ENCODE data around the gene KCNAB1.

DNA sequence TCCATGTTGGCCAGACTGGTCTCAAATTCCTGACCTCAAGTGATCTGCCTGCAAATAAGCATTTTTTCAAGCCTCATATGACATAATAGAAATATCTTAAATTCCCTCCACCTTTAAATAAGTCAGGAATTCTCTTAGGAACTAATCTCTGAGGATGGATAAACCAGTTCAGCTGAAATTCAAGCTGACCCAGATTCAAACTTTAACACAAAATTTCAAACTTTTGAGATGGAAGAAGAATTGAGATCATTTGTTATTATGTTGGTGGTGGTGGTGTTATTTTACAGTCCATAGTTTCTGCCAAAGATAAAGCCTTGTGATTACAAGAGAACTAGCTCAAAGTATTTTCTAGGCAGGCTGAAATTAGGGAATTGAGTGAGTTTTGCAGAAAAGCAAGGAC lies 349.1 kb downstream of the KCNAB1 start:
- TF ChIP-seq EZH2phosphoT487 (IDR thresholded peaks at IDR 0.05; ENCODE audit: borderline replicate concordance): no peak
- TF ChIP-seq SRF (IDR thresholded peaks at IDR 0.05; ENCODE audit: low read depth): no peak
- TF ChIP-seq MAX (IDR thresholded peaks at IDR 0.05): no peak
- no peak for TF ChIP-seq FOSL1 (IDR thresholded peaks at IDR 0.05; ENCODE audit: low read depth)

All from HCT116 (cell line).